Choroid plexus epithelial cell (primary cell): Measurements from ENCODE around the gene NRXN3.

Experiments used
- DNase-seq: peaks from one replicate; pipeline ENCODE4 v3.0.0-alpha.2; 2010; ENCODE audit warnings: low read depth
- H3K4me3 ChIP-seq: 2 replicates; pipeline ENCODE4 v1.5.1; 2011; ENCODE audit warnings: low read depth, mild to moderate bottlenecking, control low read depth, low read length, moderate library complexity
- CTCF ChIP-seq: conservative IDR thresholded peaks from 2 replicates; pipeline ENCODE4 v1.5.1; 2011; ENCODE audit warnings: low read depth, mild to moderate bottlenecking, control low read depth, inconsistent platforms, low read length, moderate library complexity

The NRXN3 gene

GRCh38 chr14:78576437-78577166 is 406.4 kb downstream of the NRXN3 start:
- DNase-seq: no peak
- no peak for TF ChIP-seq CTCF
- H3K4me3 ChIP-seq: no peak overlapping the region

- H3K4me3 ChIP-seq: no peak overlapping the region
- no peak for DNase-seq
- TF ChIP-seq CTCF: no peak
These were observed 411.1 kb downstream of the NRXN3 start for GRCh38 chr14:78581229-78581628.

- no peak for TF ChIP-seq CTCF
- H3K4me3 ChIP-seq: no peak overlapping the region
- no peak for DNase-seq
These were observed 416.5 kb downstream of the NRXN3 start for GRCh38 chr14:78586681-78587080.

- no peak for DNase-seq
- no peak overlapping the region for H3K4me3 ChIP-seq
- TF ChIP-seq CTCF: no peak
These were observed 418.7 kb downstream of the NRXN3 start for GRCh38 chr14:78588906-78589305.

- no peak for TF ChIP-seq CTCF
- no peak for DNase-seq
- no peak overlapping the region for H3K4me3 ChIP-seq
These were observed 422.5 kb downstream of the NRXN3 start for GRCh38 chr14:78592616-78593219.

- H3K4me3 ChIP-seq: no peak overlapping the region
- TF ChIP-seq CTCF: no peak
- DNase-seq: no peak
These were observed 423.8 kb downstream of the NRXN3 start for GRCh38 chr14:78593949-78594348.

GRCh38 chr14:78595797-78596196 is 425.6 kb downstream of the NRXN3 start:
- no peak overlapping the region for H3K4me3 ChIP-seq
- TF ChIP-seq CTCF: peak; percentile 47
- peak; percentile 9 for DNase-seq
